ENCODE measurements around the gene CFAP61. TPM values are rescaled to one million over a fixed set of nuclear protein-coding genes. Genes with fewer than 3 reads are reported as not detected.

The CFAP61 gene
- total and polyA plus RNA-seq, 10 donors = 0.06 to 0.17 TPM; not detected in 8

GRCh38 chr20:20293141-20293540 lies 240.8 kb downstream of the CFAP61 start:
- WGBS, 5 donors = 75 to 92% (median 89%) methylated on average over 4 of the region's 4 CpGs
- no peaks in the 10 kb centered on the region for H3K4me1 ChIP-seq
- no peaks in the 10 kb centered on the region for H3K36me3 ChIP-seq
- peaks cover 0 to 2% (median 0%) of the 10 kb centered on the region in 7 donors for H3K27me3 ChIP-seq (replicated peaks in 1 of 7)
- DNase-seq = no peak
- intact Hi-C loops (cut with DNase I; ENCODE audit: low total_unique reads) = no loop called here
- no peaks in the 10 kb centered on the region for H3K9me3 ChIP-seq
- no peak overlapping the region for H3K27ac ChIP-seq
- TF ChIP-seq POLR2AphosphoS5 (IDR thresholded peaks at IDR 0.05) = no peak
- H3K4me3 ChIP-seq = no peak overlapping the region

- WGBS, 5 donors = 75 to 88% (median 77%) methylated on average over 7 of the region's 7 CpGs
- TF ChIP-seq POLR2A (IDR thresholded peaks at IDR 0.05) (no peak), POLR2AphosphoS5 (IDR thresholded peaks at IDR 0.05) (no peak), CTCF (IDR thresholded peaks at IDR 0.05 in 8 of 11, conservative IDR thresholded peaks at IDR 0.05 in 3 of 11) (no peak)
- no peak overlapping the region for H3K27ac ChIP-seq
- no peaks in the 10 kb centered on the region for H3K4me1 ChIP-seq
- H3K36me3 ChIP-seq = no peaks in the 10 kb centered on the region
- H3K9me3 ChIP-seq = no peaks in the 10 kb centered on the region
- intact Hi-C loops (cut with DNase I; ENCODE audit: low total_unique reads) = no loop called here
- no peak for DNase-seq
- no peaks in the 10 kb centered on the region for H3K27me3 ChIP-seq (replicated peaks in 1 of 7)
- H3K4me3 ChIP-seq = no peak overlapping the region
Measured at GRCh38 chr20:20293691-20294385, 241.5 kb downstream of the CFAP61 start.

- no peaks in the 10 kb centered on the region for H3K9me3 ChIP-seq
- intact Hi-C loops (cut with DNase I; ENCODE audit: low total_unique reads) = no loop called here
- no peak overlapping the region for H3K27ac ChIP-seq
- no peak for TF ChIP-seq CTCF (IDR thresholded peaks at IDR 0.05 in 8 of 11, conservative IDR thresholded peaks at IDR 0.05 in 3 of 11)
- no peak for TF ChIP-seq POLR2A (IDR thresholded peaks at IDR 0.05)
- no peak for TF ChIP-seq POLR2AphosphoS5 (IDR thresholded peaks at IDR 0.05)
- H3K4me1 ChIP-seq = no peaks in the 10 kb centered on the region
- H3K27me3 ChIP-seq (replicated peaks in 1 of 7) = no peaks in the 10 kb centered on the region
- no peak for DNase-seq
- H3K4me3 ChIP-seq = no peak overlapping the region
- H3K36me3 ChIP-seq = no peaks in the 10 kb centered on the region
- 70 to 88% (median 81%) methylated on average over 6 of the region's 6 CpGs for WGBS, 5 donors
Measured at GRCh38 chr20:20295621-20296498, 243.5 kb downstream of the CFAP61 start.

GRCh38 chr20:20297181-20297580 lies 244.8 kb downstream of the CFAP61 start:
- no peak for DNase-seq
- Histone ChIP-seq H3K27me3 (replicated peaks in 1 of 7) (no peaks in the 10 kb centered on the region), H3K36me3 (no peaks in the 10 kb centered on the region), H3K4me1 (no peaks in the 10 kb centered on the region), H3K27ac (no peak overlapping the region), H3K9me3 (no peaks in the 10 kb centered on the region), H3K4me3 (no peak overlapping the region)
- no peak for TF ChIP-seq CTCF (IDR thresholded peaks at IDR 0.05 in 8 of 11, conservative IDR thresholded peaks at IDR 0.05 in 3 of 11)
- TF ChIP-seq POLR2AphosphoS5 (IDR thresholded peaks at IDR 0.05) = no peak
- no peak for TF ChIP-seq POLR2A (IDR thresholded peaks at IDR 0.05)
- 72 to 82% (median 80%) methylated on average over 3 of the region's 3 CpGs for WGBS, 5 donors
- intact Hi-C loops (cut with DNase I; ENCODE audit: low total_unique reads) = no loop called here
